ENCODE results near the gene VCL.

The VCL gene

GRCh38 chr10:74167443-74167842 lies 169.5 kb downstream of the VCL start:
- TF ChIP-seq, protein P1, sequence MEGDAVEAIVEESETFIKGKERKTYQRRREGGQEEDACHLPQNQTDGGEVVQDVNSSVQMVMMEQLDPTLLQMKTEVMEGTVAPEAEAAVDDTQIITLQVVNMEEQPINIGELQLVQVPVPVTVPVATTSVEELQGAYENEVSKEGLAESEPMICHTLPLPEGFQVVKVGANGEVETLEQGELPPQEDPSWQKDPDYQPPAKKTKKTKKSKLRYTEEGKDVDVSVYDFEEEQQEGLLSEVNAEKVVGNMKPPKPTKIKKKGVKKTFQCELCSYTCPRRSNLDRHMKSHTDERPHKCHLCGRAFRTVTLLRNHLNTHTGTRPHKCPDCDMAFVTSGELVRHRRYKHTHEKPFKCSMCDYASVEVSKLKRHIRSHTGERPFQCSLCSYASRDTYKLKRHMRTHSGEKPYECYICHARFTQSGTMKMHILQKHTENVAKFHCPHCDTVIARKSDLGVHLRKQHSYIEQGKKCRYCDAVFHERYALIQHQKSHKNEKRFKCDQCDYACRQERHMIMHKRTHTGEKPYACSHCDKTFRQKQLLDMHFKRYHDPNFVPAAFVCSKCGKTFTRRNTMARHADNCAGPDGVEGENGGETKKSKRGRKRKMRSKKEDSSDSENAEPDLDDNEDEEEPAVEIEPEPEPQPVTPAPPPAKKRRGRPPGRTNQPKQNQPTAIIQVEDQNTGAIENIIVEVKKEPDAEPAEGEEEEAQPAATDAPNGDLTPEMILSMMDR (IDR thresholded peaks at IDR 0.05; ENCODE audit: low read depth, low read length): no peak
- Histone ChIP-seq H3K9me3 (no peaks in the 10 kb centered on the region), H3K4me1 (no peaks in the 10 kb centered on the region), H3K4me3 (ENCODE audit: low read depth, low read length) (no peak overlapping the region), H3K27me3 (no peaks in the 10 kb centered on the region), H3K36me3 (no peaks in the 10 kb centered on the region)
- DNase-seq: no peak

Data from BE2C (cell line).